ENCODE results near the gene DNAH11. TPM values are rescaled to one million over a fixed set of nuclear protein-coding genes. Genes with fewer than 3 reads are reported as not detected.

The DNAH11 gene
- total RNA-seq, 1 experiment from 2014 or later, result 0.54 TPM

DNA sequence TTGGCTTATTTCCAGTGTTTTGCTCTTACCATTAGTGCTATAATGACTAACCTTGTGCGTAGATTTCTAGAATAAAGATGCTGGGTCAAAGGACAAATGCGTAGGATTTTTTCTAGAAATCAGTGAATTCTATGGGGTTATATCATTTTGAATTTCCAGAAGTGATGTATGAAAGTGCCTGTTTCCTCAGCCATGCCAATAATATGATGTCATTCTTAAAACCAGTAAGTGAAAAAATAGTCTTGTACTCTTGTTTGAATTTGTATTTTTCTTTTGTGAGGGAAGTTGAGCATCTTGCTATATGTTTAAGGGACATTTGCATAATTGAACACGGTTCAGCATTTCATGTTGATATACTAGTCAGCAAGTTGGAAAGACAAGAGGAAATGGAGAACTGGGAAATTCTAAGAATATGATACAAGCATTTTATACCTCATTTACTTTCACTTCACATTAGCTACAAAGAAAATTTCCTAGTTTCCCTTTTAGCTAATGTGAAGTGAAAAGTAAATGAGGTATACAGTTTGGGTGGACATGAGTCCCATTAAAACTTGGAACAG lies 3.8 kb upstream of the DNAH11 start:
- POLR2A ChIA-PET (ENCODE audit: low non-redundant PET), result no interaction called here
- no peak overlapping the region for H3K4me3 ChIP-seq (ENCODE audit: low read depth, low read length, poor library complexity, severe bottlenecking)
- peaks cover 61% of the 10 kb centered on the region for H3K27me3 ChIP-seq (replicated peaks; ENCODE audit: insufficient read depth, low read depth, low read length, poor library complexity)
- no TSS peak for BruUV-seq (replicated peaks)
- CTCF ChIA-PET, result no interaction called here
- intact Hi-C loops (cut with micrococcal nuclease; ENCODE audit: unreplicated experiment), result no loop called here
- H3K27ac ChIP-seq (ENCODE audit: low read depth, low read length, poor library complexity, severe bottlenecking), result no peak overlapping the region
- H3K4me1 ChIP-seq (ENCODE audit: insufficient read depth, low read length, poor library complexity, severe bottlenecking), result no peaks in the 10 kb centered on the region
- no peak for TF ChIP-seq EZH2 (IDR thresholded peaks at IDR 0.05; ENCODE audit: borderline replicate concordance, low read depth, low read length, poor library complexity, severe bottlenecking)
- TF ChIP-seq, protein P1, sequence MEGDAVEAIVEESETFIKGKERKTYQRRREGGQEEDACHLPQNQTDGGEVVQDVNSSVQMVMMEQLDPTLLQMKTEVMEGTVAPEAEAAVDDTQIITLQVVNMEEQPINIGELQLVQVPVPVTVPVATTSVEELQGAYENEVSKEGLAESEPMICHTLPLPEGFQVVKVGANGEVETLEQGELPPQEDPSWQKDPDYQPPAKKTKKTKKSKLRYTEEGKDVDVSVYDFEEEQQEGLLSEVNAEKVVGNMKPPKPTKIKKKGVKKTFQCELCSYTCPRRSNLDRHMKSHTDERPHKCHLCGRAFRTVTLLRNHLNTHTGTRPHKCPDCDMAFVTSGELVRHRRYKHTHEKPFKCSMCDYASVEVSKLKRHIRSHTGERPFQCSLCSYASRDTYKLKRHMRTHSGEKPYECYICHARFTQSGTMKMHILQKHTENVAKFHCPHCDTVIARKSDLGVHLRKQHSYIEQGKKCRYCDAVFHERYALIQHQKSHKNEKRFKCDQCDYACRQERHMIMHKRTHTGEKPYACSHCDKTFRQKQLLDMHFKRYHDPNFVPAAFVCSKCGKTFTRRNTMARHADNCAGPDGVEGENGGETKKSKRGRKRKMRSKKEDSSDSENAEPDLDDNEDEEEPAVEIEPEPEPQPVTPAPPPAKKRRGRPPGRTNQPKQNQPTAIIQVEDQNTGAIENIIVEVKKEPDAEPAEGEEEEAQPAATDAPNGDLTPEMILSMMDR (conservative IDR thresholded peaks at IDR 0.05; ENCODE audit: low read depth, low read length), result no peak
- no peak for DNase-seq (ENCODE audit: low spot score)
- no peaks in the 10 kb centered on the region for H3K9me3 ChIP-seq (ENCODE audit: low read depth, low read length, poor library complexity, severe bottlenecking)
- no peaks in the 10 kb centered on the region for H3K36me3 ChIP-seq (ENCODE audit: insufficient read depth, low read length, poor library complexity, severe bottlenecking)

DNA sequence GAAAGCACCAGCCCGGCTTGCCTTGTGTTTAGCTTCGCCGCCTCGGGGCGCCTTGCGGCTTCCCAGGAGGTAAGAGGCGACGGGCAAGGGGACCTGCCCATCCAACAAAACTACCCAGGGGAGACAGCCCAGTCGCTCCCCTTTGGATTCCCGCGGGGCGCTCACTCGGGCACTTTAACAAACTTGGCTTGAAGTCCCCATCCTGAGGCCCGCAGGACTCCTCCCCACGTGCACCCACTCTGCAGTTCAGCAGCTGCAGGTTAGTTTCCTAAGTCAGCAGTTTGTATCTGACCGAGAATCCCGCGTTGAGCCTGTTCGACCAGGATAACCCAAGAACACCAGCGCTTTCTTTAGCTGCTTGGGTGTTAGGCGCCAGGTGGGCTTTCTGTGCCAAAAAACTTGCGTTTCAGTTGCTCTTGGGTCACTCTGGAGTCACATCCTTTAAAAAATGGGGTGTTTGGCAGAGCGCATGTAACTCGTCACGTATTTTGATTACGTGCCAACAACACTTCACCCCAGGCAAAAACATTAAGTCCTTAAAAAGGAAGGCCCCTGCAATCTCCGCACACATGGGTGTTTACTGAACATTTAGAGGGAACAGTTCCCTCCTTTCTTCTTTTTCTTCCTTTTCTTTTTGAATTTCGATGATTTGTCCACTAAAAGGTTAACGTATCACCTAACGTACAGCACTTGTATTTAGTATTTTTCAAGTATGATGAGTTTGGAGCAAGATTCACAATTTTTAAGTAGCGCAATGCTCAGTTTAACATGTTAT lies 876 bp downstream of the DNAH11 start:
- peak; percentile 11 for DNase-seq (ENCODE audit: low spot score)
- intact Hi-C loops (cut with micrococcal nuclease; ENCODE audit: unreplicated experiment), result loop anchor here (10.0 kb wide), 1 partner anchor 541 kb away; no protein-coding TSS in a partner anchor
- H3K36me3 ChIP-seq (ENCODE audit: insufficient read depth, low read length, poor library complexity, severe bottlenecking), result no peaks in the 10 kb centered on the region
- ChIA-PET POLR2A (ENCODE audit: low non-redundant PET) (no interaction called here), CTCF (no interaction called here)
- H3K27me3 ChIP-seq (replicated peaks; ENCODE audit: insufficient read depth, low read depth, low read length, poor library complexity), result peaks cover 99% of the 10 kb centered on the region
- BruUV-seq (replicated peaks), result no TSS peak
- no peaks in the 10 kb centered on the region for H3K4me1 ChIP-seq (ENCODE audit: insufficient read depth, low read length, poor library complexity, severe bottlenecking)
- H3K4me3 ChIP-seq (ENCODE audit: low read depth, low read length, poor library complexity, severe bottlenecking), result peak overlapping the region; percentile 14
- peak; percentile 49 for TF ChIP-seq EZH2 (IDR thresholded peaks at IDR 0.05; ENCODE audit: borderline replicate concordance, low read depth, low read length, poor library complexity, severe bottlenecking)
- TF ChIP-seq, protein P1 (conservative IDR thresholded peaks at IDR 0.05; ENCODE audit: low read depth, low read length), result no peak
- no peak overlapping the region for H3K27ac ChIP-seq (ENCODE audit: low read depth, low read length, poor library complexity, severe bottlenecking)
- H3K9me3 ChIP-seq (ENCODE audit: low read depth, low read length, poor library complexity, severe bottlenecking), result no peaks in the 10 kb centered on the region

DNA sequence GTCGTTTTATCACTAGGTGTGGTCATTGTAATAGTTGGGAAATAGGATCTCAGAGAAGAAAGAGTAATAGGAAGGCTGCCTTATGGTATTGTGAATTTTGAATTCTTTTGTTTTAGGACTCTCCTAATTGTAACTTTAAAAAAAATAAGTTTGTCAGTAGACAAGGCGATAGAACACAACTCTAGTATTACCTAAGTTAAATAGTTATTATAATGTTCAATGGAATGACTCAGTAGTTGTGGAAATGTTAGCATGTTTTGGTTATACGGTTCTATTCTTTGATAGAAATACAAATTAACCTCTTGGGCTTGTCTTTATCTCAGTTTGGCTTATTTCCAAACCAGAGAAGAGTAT lies 1.4 kb downstream of the DNAH11 start:
- TF ChIP-seq, protein P1 (conservative IDR thresholded peaks at IDR 0.05; ENCODE audit: low read depth, low read length), result no peak
- no peak for TF ChIP-seq EZH2 (IDR thresholded peaks at IDR 0.05; ENCODE audit: borderline replicate concordance, low read depth, low read length, poor library complexity, severe bottlenecking)
- Histone ChIP-seq H3K27me3 (replicated peaks; ENCODE audit: insufficient read depth, low read depth, low read length, poor library complexity) (peaks cover 93% of the 10 kb centered on the region), H3K36me3 (ENCODE audit: insufficient read depth, low read length, poor library complexity, severe bottlenecking) (no peaks in the 10 kb centered on the region), H3K4me1 (ENCODE audit: insufficient read depth, low read length, poor library complexity, severe bottlenecking) (no peaks in the 10 kb centered on the region), H3K27ac (ENCODE audit: low read depth, low read length, poor library complexity, severe bottlenecking) (no peak overlapping the region), H3K4me3 (ENCODE audit: low read depth, low read length, poor library complexity, severe bottlenecking) (no peak overlapping the region), H3K9me3 (ENCODE audit: low read depth, low read length, poor library complexity, severe bottlenecking) (no peaks in the 10 kb centered on the region)
- no peak for DNase-seq (ENCODE audit: low spot score)
- ChIA-PET POLR2A (ENCODE audit: low non-redundant PET) (no interaction called here), CTCF (no interaction called here)
- intact Hi-C loops (cut with micrococcal nuclease; ENCODE audit: unreplicated experiment), result loop anchor here (10.0 kb wide), 1 partner anchor 541 kb away; no protein-coding TSS in a partner anchor
- BruUV-seq (replicated peaks), result no TSS peak
